Ovary (tissue), 9 donors: ENCODE results near the gene CDC42BPA. TPM values are rescaled to one million over a fixed set of nuclear protein-coding genes. Genes with fewer than 3 reads are reported as not detected.
"Not testable (repeated sequence)": the region's sequence is repeated elsewhere in the genome, so short reads cannot be mapped to it uniquely, and the experiment has no call there.

Source experiments
- DNase-seq, 5 donors: peaks; one replicate each; pipeline ENCODE4 v3.0.0-alpha.2; 2019 to 2020
- H3K27ac ChIP-seq, 2 donors: fragments of 200-600 bp; one replicate each; pipeline versions ENCODE4 v1.5.1 to v1.8.0; 2019 to 2022
- H3K27me3 ChIP-seq: fragments of 200-600 bp; one replicate; pipeline ENCODE4 v1.8.0; 2022
- H3K36me3 ChIP-seq: fragments of 200-600 bp; sonication (generic); one replicate; pipeline ENCODE4 v1.5.1; 2019
- H3K4me1 ChIP-seq: one replicate; pipeline ENCODE4 v1.8.1; 2013; ENCODE audit warnings: mild to moderate bottlenecking, moderate library complexity; ENCODE audit not compliant: insufficient read depth
- H3K4me3 ChIP-seq: fragments of 200-600 bp; sonication (generic); one replicate; pipeline ENCODE4 v1.5.1; 2017
- H3K9me3 ChIP-seq, 2 donors: fragments of 200-600 bp in 1 of 2; sonication (generic) in 1 of 2; one replicate each; pipeline versions ENCODE4 v1.5.1 to v1.8.1; 2013 to 2019; ENCODE audit warnings: mild to moderate bottlenecking in 1 of 2, moderate library complexity in 1 of 2
- EP300 ChIP-seq: sonication (generic); formaldehyde crosslinking; IDR thresholded peaks from one replicate; pipeline ENCODE4 v1.6.1; 2017; ENCODE audit warnings: antibody characterized with exemption
- POLR2A ChIP-seq: fragments of 450-650 bp; IDR thresholded peaks from one replicate; pipeline ENCODE4 v1.6.1; 2017; ENCODE audit warnings: antibody characterized with exemption, mild to moderate bottlenecking, moderate library complexity
- WGBS, 3 donors: extraction: QIAGEN DNeasy Blood & Tissue Kit in 1 of 3; methylation state at CpG; one replicate each; pipeline versions ENCODE4 v1.1.5 to v1.1.7; 2013 to 2017; 5-methylcytosine and 5-hydroxymethylcytosine counted together
- intact Hi-C, 4 donors: fragments of 100-400 bp; cut with DNase I; formaldehyde crosslinking; loops; one replicate each; pipeline versions ENCODE4 v1.11.0 to v1.15.1; 2022 to 2023
- polyA plus RNA-seq, 2 donors: library from polyadenylated mRNA; stranded (reverse); fragments of 200-250 nt in 1 of 2; fragments of 350-450 nt in 1 of 2; fragmentation: Illumina TruSeq in 1 of 2; extraction: RNeasy Lipid Tissue Mini Kit (QIAGEN cat#74804) in 1 of 2; gene quantifications; one replicate each; pipeline ENCODE4 v1.2.3, GENCODE V29; 2013 to 2014
- total RNA-seq, 7 donors: library from RNA; depleted of rRNA in 2 of 7; stranded (reverse); fragments of >200 nt in 2 of 7; fragmentation: NEBNext Ultra II Directional in 3 of 7; extraction: Animal tissue kit (Norgen Biotek cat#: 25700) in 3 of 7; gene quantifications; one replicate each; pipeline versions ENCODE4 v1.1.0 to v1.2.4, GENCODE V29; 2016 to 2023
- TF ChIP-seq, protein P1 (sequence below), 3 donors: fragments of 450-650 bp in 2 of 3; fragments of 200-600 bp in 1 of 3; IDR thresholded peaks; one replicate each; pipeline versions ENCODE4 v1.5.1 to v1.8.0; 2016 to 2022; ENCODE audit warnings: antibody characterized with exemption in 3 of 3, mild to moderate bottlenecking in 1 of 3
- donor health status: DM: no; HTN: no; CAD: no; lungs with moderate emphysema.
- donor health status: DM: no; HTN: no; CAD: no.
- donor health status: Bipolar disorder and iron deficiency.
- donor health status: DM: yes; HTN: yes; CAD: no.
- donor health status: DM: no; HTN: no; CAD: no.
- donor health status: DM: yes; HTN: yes; CAD: no.

The CDC42BPA gene
- total and polyA plus RNA-seq, 9 donors: 11.1 to 56.2 (median 40.2) TPM

DNA sequence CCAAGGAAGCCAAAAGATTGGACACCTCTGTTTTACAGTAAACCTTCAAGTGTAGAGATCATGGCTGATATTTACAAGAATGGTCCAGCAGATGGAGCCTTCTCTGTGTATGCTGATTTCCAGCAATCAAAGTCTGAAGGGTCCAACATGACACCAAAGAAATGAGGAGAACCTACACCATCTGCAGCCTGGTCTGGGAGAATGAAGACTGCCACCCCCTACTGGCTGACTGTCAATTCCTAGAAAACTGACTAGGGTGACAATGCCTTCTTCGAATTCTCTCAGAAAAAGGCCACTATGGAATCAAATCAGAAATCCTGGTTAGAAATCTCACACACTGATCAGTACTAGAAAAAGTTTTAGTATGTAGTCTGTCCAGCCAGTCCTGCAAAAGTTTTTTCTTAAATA lies 83.3 kb downstream of the CDC42BPA start:
- intact Hi-C loops: no loop called here
- no peak for DNase-seq
- Histone ChIP-seq H3K4me3 (no peak overlapping the region), H3K27me3 (no peaks in the 10 kb centered on the region), H3K4me1 (no peaks in the 10 kb centered on the region), H3K27ac (no peak overlapping the region), H3K9me3 (no peaks in the 10 kb centered on the region), H3K36me3 (no peaks in the 10 kb centered on the region)
- WGBS, 3 donors: 80 to 92% (median 88%) methylated on average over 1 of the region's 1 CpG
- TF ChIP-seq, protein P1, sequence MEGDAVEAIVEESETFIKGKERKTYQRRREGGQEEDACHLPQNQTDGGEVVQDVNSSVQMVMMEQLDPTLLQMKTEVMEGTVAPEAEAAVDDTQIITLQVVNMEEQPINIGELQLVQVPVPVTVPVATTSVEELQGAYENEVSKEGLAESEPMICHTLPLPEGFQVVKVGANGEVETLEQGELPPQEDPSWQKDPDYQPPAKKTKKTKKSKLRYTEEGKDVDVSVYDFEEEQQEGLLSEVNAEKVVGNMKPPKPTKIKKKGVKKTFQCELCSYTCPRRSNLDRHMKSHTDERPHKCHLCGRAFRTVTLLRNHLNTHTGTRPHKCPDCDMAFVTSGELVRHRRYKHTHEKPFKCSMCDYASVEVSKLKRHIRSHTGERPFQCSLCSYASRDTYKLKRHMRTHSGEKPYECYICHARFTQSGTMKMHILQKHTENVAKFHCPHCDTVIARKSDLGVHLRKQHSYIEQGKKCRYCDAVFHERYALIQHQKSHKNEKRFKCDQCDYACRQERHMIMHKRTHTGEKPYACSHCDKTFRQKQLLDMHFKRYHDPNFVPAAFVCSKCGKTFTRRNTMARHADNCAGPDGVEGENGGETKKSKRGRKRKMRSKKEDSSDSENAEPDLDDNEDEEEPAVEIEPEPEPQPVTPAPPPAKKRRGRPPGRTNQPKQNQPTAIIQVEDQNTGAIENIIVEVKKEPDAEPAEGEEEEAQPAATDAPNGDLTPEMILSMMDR (IDR thresholded peaks at IDR 0.05): no peak
- TF ChIP-seq POLR2A (no peak), EP300 (no peak)

DNA sequence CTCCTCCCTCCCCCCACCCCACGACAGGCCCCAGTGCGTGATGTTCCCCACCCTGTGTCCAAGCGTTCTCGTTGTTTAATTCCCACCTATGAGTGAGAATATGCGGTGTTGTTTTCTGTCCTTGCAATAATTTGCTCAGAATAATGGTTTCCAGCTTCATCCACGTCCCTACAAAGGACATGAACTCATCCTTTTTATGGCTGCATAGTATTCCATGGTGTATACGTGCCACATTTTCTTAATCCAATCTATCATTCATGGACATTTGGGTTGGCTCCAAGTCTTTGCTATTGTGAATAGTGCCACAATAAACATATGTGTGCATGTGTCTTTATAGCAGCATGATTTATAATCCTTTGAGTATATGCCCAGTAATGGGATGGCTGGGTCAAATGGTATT lies 87.2 kb downstream of the CDC42BPA start:
- DNase-seq, H3K36me3 ChIP-seq, H3K27me3 ChIP-seq, intact Hi-C loops, H3K27ac ChIP-seq, H3K4me1 ChIP-seq, H3K9me3 ChIP-seq, H3K4me3 ChIP-seq: not testable (repeated sequence)
- 90 to 97% (median 92%) methylated on average over 7 of the region's 7 CpGs for whole genome bisulfite sequencing, 3 donors

DNA sequence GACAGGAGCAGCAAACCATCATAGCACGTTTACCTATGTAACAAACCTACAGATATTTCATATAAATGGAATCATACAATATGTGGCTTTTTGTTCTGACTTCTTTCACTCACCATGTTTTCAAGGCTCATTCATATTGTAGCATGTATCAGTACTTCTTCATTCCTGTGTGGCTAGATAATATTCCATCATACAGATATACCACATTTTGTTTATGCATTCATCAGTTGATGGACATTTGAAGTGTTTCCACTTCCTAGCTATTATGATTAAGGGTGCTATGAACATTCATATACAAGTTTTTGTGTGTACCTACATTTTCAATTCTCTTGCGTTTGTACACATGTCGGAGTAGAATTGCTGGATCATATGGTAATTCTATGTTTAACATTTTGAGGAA lies 90.1 kb downstream of the CDC42BPA start:
- no peaks in the 10 kb centered on the region for H3K27me3 ChIP-seq
- WGBS, 3 donors: 91 to 98% (median 97%) methylated on average over 3 of the region's 3 CpGs
- no peaks in the 10 kb centered on the region for H3K4me1 ChIP-seq
- intact Hi-C loops: no loop called here
- DNase-seq: no peak
- no peak overlapping the region for H3K27ac ChIP-seq
- no peak for TF ChIP-seq EP300
- no peak for TF ChIP-seq POLR2A
- TF ChIP-seq, protein P1 (IDR thresholded peaks at IDR 0.05): no peak
- no peaks in the 10 kb centered on the region for H3K36me3 ChIP-seq
- H3K9me3 ChIP-seq: no peaks in the 10 kb centered on the region
- no peak overlapping the region for H3K4me3 ChIP-seq

DNA sequence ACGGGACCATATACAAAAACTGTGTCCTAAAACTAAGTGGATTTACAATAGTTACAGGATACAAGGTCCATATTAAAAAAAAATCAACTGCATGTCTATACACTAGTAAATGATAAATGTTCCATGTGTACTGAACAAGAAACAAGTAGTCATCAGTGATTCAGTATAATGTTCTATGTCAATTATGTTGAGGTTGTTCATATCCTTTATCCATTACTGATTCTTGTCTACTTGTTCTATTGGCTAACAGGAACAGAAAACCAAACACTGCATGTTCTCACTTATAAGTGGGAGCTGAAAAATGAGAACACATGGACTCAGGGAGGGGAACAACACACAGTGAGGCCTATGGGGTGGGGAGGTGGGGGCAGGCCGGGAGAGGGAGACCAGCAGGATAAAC lies 90.5 kb downstream of the CDC42BPA start:
- Histone ChIP-seq H3K4me3 (no peak overlapping the region), H3K27me3 (no peaks in the 10 kb centered on the region), H3K4me1 (no peaks in the 10 kb centered on the region), H3K9me3 (no peaks in the 10 kb centered on the region), H3K36me3 (no peaks in the 10 kb centered on the region), H3K27ac (no peak overlapping the region)
- TF ChIP-seq POLR2A: no peak
- TF ChIP-seq, protein P1 (IDR thresholded peaks at IDR 0.05): no peak
- TF ChIP-seq EP300: no peak
- WGBS, 3 donors: 85 to 88% (median 86%) methylated on average over 2 of the region's 2 CpGs
- DNase-seq: no peak
- intact Hi-C loops: no loop called here

DNA sequence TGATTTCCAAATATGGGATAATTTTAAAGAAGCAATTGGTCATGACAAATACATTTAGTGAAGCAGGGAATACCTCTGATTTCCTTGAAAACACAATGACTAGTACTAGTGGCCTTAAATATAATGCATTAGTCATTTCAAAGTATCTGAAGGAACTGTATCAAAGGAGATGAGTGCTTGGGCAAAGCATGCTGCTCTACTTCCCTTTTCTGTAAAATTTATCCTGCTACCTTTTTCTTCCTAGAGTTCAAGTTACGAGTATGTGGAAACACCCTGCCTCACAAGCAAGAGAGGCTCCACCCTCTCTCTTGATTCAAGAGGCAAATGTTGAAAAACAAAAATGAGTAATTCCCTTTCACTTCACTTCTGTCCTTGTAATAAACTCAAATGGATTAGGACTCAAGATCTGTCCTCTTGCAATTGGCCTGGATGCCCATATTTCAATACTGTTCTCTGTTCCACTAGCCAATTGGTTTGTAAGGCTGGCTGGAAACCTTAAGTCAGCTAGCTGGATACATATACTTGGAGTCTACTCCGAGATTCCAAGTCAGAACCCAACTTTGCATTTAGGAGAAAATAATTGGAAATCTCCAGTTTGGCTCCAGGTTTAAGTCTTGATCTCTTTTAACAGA lies 92.5 kb downstream of the CDC42BPA start:
- H3K4me1 ChIP-seq: no peaks in the 10 kb centered on the region
- H3K4me3 ChIP-seq: no peak overlapping the region
- intact Hi-C loops: no loop called here
- no peaks in the 10 kb centered on the region for H3K9me3 ChIP-seq
- H3K27ac ChIP-seq: no peak overlapping the region
- no peaks in the 10 kb centered on the region for H3K27me3 ChIP-seq
- WGBS, 3 donors: 52 to 55% (median 54%) methylated on average over 2 of the region's 2 CpGs
- H3K36me3 ChIP-seq: no peaks in the 10 kb centered on the region
- no peak for DNase-seq
- TF ChIP-seq POLR2A: no peak
- no peak for TF ChIP-seq EP300
- TF ChIP-seq, protein P1 (IDR thresholded peaks at IDR 0.05): no peak
